ENCODE measurements around the gene CPXM2.

Gene CPXM2

DNA sequence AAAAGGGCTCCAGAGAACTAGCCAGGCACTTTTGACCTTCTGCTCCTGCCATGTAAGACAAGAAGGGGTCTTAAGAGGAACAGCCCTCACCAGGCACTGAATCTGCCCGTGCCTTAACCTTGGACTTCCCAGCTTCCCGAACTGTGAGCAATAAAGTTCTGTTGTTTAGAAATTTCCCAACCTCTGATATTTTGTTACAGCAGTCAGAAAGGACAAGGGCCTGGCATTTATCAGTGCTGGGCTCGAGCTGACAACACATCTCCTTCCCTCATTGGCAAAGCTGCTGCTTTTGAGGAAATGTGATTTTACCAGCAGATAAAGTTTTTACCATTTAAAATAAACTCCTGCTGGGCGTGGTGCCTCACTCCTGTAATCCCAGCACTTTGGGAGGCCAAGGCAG is 122.0 kb downstream of the CPXM2 start:
- no peak for DNase-seq

DNA sequence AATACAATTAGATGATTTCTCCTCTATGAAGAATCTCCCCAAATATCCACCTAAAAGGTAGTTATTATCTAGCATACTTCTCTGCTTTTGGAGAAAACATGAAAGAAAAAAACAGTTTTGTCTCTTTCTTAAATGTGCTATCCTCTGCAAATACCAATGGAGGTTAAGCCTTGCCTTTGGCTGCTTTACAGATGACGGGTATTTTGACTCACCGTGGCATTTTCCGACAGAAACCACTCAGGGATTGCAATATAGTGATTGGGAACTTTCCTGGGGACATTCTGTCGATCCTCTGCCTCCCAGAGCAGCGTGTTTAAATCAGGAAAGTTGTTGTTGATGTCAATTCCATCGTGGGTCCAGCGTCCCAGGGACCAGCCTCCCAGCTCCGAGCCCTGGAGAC is 124.8 kb downstream of the CPXM2 start:
- DNase-seq: no peak

DNA sequence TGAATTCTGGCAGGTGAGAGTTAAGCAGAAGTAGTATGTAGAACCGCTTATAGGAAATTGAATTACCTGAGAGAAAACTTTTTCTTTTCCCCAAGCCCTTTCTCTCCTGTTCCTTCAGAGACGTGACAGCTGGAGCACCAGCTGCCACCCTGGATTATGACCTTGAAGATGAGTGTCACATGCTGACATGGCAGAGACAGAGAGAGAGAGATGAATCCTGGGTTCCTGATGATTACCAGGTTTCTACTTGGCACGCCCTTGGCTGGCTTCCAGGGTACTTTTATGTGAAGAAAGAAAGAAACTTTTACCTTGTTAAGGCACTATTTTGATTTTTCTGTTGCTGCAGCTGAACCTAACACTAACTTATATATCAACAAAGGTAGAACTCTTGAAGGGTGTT is 125.6 kb downstream of the CPXM2 start:
- DNase-seq: no peak

DNA sequence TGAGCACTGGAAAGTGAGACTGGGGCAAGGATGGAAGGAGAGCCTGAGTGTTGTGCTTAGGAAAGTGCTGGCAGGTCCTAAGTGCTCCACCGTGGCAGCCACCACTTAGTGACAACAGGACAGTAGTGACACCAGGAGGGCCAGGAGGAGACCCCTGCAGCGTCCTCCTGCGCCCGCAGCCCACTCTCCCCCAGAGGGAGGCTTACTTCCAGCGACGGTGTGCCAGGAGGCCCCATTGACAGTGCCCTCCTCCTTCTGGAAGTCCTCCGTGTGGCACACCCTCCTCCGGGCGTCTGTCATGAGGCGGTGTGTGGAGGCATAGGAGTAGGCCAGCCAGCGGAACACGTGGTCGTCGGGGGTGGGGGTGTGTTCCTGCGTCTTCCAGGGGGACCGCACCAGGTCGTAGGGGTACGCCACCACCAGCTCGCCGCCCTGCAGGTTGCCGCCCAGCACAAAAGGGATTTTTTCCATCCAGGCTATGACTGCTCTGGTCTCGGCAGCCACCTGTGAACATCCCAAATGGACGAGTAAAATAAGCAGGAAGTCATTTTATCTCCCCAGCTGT is 129.9 kb downstream of the CPXM2 start:
- no peak for DNase-seq

DNA sequence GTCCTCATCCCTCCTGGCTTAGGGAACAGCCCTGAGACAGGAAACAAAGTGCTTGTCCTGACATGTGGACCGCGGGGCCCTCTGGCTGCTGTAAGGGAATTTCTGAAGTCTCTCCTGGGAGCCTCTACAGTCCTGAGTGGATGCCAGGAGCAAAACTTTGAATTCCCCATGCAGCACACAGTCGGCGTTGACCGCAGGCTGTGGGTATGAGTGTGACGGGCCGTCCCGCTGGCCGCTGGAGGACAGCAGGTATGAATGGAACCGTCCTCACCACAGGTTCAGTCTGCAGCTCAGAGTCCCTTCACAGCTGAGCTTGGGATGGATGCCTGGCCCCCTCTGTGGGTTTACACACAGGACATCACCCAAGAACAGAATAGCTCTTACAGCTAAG is 130.6 kb downstream of the CPXM2 start:
- no peak for DNase-seq

DNA sequence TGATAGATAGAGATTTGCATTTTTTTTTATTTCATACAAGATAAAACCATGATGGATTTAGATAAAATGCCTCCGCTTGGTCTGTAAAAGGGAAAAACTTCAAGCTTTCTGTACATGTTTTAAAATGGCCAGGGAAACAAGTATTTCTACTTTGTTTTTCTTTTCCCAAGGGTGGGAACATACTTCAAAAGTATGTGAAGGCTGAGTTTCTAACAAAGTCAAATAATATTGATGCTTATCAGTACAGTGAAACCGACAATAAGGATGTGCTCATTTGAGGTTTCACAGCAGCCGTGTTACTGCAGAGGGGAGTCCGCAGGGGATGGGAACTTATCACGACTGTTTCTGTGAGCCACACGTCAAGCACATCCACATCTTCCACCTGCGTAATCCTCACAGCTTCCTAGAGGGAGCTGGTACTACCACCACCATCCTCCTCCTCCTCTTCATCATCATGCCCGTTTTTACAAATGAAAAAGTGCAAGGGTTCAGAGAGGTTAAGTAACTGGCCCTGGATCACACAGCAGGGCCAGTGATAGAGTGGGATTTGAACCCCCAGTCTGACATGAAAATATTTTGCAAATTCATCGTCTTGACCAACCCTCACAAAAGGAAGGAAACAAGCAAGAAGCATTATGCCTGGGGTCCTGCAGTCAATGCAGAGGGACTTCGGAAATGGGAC is 131.1 kb downstream of the CPXM2 start:
- no peak for DNase-seq

DNA sequence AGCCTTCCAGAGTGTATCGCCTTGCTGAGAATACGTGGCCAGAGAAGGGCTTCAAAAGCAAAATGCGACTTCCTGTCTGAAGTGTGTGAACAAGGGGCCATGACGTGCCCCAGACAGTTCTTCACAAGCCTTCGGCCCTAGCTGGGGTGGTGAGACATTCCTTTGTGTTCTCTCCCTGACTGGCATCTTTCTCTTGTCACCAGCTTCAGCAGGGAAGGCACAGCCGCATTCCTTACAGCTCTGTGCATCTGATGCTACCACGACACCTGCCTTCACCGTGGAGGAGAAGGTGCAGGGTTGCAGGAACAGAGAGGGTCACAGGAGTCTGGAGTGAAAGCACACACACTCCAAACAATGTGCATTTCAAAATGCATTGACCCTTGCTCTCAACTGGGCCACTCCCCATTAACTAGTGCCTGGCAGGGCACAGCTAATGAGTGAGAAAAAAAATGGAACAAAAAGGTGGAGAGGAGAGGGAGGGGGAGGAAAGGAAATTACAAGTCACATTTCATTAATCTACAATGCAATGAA is 132.0 kb downstream of the CPXM2 start:
- no peak for DNase-seq

DNA sequence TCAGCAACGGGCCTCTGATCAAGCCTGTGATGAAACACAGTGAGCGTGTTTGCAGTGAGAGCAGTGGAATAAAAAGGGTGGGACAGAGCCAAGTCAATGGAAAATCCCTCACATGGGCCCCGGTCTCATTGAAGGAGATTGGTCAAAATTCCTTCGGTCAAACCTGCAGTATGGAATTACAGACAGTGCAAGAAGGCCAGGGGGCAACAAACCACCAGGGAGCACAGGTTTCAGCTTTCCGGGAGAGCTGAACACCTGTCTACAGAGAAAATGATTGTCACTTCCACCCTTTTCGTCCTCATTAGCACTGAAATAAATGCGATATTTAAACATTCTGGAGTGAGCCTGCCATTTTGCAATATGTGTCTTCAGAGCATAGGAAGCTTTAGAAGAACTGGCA is 132.6 kb downstream of the CPXM2 start:
- DNase-seq: no peak

DNA sequence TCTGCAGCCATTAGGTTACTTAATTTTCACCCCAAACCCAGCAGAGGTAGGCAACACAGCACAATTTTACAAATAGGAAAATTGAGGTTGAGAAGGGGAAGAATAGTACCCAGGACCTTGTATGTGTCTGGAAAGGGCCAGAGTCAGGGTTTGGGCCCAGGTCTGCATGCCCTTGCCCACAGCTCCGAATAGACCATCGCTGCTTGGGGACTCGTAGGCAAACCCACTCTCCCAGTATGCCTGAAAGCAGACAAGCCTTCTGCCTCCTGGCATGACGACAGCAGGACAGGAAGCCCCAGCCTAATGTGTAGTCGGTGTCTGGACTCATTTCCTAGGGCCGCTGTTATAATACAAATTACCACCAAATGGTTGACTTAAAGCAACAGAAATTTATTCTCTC is 133.8 kb downstream of the CPXM2 start:
- DNase-seq: no peak

DNA sequence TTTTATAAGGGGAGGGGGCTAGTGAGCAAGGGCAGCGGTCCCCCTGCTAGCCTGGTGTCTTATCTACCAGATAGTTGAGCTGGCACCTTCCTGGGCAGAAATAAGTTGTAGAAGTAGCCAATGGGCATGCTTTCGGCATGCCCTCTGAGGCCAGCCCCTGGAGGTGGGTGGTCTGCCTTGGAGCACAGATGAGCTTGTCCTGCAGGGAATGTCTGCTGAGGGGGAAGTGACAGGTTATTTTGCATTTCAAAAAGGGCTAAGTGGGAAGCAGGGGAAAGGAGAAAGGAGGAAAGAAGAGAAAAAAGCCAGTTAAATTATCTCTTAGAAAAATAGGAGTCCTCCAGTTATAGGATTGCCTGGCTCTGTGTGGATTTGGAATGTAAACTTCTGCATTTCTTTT is 136.5 kb downstream of the CPXM2 start:
- no peak for DNase-seq

DNA sequence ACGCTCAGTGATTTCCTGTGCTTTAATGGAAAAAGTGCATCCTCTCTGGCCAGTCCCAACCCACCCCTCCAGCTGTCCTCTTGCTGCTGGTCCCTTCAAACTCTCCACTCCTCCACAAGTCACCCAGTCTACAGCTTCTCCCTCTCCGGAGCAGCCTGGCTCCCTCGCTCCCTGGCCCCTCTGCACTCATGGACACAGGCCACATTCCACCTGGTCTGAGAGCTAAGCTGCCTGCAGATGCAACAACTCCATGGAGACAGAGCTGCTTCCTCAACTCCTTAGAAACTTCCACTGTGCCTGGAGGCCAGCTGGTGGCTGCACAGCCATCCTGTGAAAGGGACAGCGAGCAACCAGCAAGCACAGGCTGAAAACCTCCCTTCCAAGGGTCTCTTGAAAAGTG is 137.5 kb downstream of the CPXM2 start:
- DNase-seq: no peak

DNA sequence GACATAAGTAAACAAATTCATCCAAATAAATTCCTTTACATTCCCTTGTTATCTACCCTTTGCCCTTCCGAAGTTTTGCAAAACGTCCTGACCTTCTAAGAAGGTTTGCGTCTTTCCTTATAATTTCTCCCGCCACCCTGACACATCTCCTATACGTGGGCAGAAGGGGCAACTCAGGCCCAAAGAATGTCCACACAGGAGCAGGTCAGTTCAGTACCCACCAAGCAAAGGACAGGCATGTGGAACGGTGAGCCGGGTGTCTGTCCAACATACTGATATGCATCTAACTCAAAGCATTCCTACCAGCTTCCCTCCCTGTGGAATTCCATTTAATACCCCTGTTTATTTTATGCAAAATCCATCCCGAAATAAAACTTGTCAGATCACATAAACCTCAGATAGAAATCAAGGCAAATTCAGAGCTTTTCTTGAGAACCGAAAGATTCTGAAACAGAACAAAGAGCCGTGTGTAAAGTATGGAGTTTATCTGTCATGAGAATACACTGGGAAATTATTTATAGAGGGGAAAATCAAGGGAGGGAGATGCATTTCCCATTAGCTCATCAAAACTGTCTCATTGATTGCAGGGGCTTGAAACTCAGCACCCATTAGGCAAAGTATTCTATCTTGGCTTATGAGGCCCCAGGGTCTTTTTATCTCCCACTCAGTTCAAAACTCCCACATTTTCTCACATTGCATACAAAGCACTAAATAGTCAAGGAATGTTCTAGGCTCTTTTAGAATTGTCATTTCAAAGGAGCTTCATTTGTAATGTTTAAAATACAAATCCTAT is 140.1 kb downstream of the CPXM2 start:
- no peak for DNase-seq

DNA sequence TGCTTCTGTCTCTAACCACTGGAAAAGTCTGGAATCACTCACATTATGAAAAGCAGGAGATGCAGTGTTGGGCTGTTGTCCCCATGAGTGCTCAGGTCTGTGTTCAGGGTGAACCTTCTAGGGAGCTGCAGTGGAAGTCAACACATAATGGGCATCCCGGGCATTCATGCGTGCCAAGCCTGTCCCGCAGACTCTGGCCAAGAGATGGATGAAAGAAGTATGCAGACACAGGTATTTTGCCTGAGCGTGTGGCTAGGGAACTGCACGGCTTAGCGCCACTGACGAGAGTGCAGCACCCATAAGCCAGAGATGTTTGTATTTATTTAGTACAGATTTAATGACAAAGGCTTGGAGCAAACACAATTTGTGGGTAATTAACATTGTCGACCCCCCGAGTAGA is 140.7 kb downstream of the CPXM2 start:
- DNase-seq: no peak

DNA sequence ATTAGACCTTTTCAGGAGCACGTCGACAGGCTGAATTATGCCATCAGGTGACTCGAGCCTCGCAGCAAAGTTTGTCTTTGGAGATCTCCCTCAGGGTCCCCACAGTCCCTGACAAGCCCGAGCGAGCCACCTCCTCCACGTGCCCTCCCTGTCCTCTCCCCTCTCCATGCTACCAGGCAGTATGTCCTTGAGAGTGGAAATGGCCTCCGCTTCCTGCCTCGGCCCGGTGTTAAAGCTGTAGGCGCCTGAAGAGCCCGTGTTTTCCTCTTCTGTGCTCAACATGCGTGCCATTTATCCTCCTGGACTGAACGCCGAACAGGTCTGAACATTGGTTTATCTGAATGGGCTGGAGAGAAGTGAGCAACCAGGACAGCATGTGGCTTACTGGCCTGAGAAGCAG is 142.9 kb downstream of the CPXM2 start:
- no peak for DNase-seq

DNA sequence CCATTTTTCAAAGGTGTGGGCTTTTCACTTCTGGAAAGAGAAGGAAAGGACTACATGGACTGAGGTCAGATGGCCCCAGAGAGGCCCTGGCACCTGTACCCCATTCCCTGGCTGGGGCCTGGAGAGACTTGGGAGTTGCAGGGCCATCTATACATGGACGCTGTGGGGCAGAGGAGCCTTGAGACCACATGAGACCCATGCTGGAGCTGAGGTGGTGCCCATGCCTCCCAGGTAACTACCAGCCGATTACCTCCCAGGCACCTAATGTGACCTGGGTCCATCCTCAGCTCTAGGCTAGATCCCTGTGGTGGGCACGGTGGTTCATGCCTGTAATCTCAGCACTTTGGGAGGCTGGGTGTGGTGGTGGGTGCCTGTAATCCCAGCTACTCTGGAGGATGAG is 144.2 kb downstream of the CPXM2 start:
- no peak for DNase-seq

DNA sequence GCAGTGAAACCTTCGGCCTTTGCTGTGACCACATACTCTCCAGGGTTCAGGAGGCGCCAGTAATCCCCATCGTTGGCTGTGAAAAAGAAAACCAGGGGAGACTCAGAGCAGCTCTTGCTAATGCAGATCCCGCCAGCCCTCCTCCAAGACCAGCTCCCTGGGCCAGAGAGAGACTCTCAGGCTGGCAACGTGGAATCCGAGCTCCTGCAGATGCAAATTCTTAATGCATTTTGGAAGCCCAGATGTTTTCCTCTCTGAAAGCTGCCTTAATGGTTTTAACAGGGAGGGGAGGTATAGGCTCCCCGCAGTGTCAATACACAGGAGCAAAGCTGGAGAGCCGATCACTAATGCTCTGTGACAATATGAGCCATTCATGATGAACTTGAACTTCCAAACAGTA is 144.7 kb downstream of the CPXM2 start:
- DNase-seq: no peak

DNA sequence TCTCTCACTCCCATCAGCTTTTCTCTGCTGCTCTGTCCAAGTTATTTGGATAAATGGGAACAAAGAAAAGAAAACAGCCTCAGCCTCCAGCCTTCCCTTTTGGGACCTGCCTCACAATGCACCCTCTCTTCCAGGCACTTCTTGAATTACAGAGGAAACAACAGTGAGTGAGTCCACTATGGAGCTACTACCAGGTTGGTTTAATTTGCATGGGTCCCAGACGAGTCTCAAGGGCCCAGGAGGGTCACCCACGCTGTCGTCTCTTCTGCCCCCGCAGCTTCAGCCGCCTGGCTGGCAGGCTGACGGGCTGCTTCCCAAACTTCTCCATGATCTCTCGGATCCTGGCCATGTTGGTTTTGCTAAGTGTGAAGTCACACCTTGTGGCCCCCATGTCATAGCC is 145.1 kb downstream of the CPXM2 start:
- DNase-seq: no peak

DNA sequence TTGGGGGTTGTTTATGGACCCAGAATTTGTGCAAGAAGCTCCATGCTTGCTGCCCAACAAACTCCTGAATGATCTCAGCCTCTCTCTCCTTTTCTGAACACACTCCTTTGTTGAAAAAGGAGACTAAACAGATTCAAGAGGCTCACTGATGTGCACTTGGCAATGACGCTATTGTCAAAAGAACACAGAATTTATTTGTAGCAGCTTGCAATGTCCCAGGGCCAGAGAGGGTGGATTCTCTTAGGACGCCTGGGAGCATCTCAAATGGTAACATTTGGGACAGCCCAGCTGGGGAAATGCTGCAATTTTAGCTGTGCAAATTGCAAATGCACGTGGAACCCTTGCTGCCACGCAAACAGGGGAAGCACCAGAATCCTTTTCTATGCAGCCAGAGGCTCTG is 145.5 kb downstream of the CPXM2 start:
- no peak for DNase-seq

DNA sequence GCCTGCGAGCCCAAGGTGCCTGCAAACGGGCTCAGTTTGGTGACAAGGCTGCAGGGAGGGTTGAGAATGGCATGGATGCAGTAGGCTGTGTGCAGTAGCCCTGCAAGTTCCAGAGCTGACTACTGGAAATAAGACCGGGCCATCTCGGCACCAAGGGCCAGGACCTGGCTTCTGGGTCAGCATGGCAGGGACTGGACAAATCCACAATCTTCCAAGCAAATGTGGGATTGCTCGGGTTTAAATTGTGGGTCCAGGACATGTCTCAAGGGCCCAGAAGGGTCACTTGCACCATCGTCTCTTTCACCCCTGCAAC is 147.4 kb downstream of the CPXM2 start:
- no peak for DNase-seq

DNA sequence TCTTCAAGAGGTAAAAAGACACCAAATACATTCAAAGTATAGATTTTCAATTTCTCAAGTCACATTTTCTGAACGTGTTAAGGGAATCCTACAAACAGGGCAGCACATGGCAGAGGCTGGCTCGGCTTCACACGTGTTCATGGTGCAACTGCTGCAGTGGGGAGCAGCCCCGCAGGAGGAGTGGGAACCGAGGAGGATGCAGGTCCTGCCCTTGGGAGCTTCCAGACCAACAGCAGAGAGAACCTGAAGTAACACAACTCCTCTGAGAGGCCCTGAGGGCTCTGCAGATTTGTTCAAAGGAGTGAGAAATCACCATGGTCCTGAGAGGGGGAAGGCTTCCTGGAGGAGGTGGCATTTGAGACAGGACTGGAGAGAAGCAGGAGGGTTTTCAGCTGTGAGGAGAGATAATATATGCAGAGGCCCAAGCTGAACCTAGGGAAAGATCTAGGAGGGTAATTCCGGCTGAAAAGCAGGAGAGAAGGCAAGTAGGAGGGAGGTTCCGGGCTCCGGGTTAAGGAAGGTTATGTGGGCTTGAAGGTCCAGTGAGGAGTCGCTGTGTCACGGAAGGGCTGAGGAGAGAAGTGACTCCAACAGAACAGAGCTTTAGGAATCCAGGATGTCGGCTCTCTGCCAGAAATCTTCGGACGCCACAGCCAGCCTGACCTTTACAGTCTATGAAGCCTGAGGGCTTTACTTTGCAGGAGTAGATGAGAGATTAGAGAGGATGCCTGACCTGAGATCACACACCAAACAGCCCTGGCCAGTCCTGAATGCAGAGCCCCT is 148.0 kb downstream of the CPXM2 start:
- DNase-seq: no peak

DNA sequence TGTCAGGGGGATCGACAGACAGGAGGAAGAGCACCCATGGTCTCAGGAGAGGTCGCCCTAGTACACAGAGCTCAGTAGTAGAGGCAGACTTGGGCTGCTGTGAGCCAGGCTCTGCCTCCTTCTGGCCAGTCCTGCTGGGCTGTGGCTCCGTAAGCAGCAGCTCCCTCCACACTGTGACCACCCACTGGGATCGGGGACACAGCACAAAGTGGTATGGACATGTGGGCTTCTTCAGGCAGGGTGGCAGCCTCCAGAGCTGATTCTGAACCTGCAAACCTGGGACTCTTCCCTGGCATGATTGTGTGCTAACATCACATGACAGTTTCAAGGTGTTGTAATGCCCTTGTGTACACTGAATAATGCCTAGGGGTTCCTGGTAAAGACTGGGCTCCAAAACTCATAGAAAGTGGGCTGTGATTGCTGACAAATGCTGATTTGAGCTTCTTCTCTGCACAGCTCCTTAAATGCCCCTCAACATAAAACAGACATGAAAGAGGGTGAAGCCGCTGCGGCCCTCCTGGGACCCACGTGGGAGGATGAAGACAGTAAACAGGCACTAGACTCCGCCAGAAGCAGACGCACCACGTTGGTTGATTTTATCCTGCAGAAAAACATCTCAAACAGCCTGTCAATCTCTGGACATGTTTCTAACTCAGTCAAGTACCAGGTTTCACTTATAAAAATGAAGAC is 148.7 kb downstream of the CPXM2 start:
- DNase-seq: no peak

DNA sequence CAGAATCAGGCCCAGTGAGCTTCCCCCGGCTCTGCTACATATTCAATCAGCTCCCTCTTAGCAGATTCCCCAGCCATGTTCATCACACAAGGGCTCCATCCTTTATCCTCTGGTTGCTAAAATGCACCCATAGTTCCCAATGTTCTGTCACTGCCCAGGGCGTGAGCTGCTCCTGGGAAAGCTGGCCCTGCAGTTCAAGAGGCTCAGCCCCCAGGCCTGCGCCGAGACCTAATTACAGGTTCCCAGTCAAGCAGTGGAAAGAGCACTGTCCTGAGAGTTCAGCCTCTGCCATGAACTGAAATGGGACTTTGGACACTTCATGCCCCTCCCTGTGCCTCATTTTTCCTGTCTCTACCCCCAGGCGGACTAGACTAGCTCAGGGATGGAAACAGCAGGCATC is 149.9 kb downstream of the CPXM2 start:
- no peak for DNase-seq

DNA sequence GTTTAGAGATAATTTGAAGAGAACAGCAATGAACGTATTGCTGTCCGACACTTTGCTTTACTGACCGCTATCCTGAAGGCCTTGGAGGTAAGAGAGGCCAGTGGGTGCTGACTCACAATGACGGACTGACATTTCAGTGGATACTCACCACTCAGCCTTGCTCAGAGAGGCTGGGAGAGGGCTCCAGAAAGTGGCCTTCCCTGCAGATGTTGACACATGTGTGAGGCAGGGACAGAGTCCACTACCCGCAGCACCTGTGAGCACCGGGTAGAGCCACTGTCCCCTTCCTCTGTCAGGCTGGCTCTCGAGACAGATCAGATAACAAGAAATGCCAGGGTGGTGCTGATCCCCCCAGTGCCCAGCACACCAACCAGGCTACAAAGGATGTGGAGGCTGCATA is 150.5 kb downstream of the CPXM2 start:
- DNase-seq: no peak
